Mesodermal cell (in vitro differentiated cells): ENCODE data around the gene INO80C.

Experiments used
- H3K27ac ChIP-seq: 2 replicates; pipeline ENCODE4 v1.7.0; 2013; ENCODE audit warnings: mild to moderate bottlenecking, low read depth, low read length, moderate library complexity; ENCODE audit not compliant: severe bottlenecking
- H3K36me3 ChIP-seq: 2 replicates; pipeline ENCODE4 v1.7.1; 2013; ENCODE audit warnings: mild to moderate bottlenecking, low read length, moderate library complexity; ENCODE audit not compliant: control insufficient read depth, insufficient read depth
- H3K4me1 ChIP-seq: one replicate; pipeline ENCODE4 v1.7.1; 2013; ENCODE audit warnings: mild to moderate bottlenecking, low read length; ENCODE audit not compliant: insufficient read depth, control insufficient read depth, poor library complexity, severe bottlenecking
- H3K4me3 ChIP-seq: 2 replicates; pipeline ENCODE4 v1.7.0; 2013; ENCODE audit warnings: low read length, control low read depth, mild to moderate bottlenecking; ENCODE audit not compliant: insufficient read depth, poor library complexity, severe bottlenecking; ENCODE audit errors: extremely low read depth
- H3K9me3 ChIP-seq: 2 replicates; pipeline ENCODE4 v1.7.1; 2013; ENCODE audit warnings: mild to moderate bottlenecking, low read length, moderate library complexity; ENCODE audit not compliant: control insufficient read depth
- WGBS, 2 experiments: methylation state at CpG; one replicate each; pipeline ENCODE4 v1.1.5; 2013; ENCODE audit warnings: missing lambda C conversion rate in 2 of 2; ENCODE audit not compliant: insufficient coverage in 2 of 2; 5-methylcytosine and 5-hydroxymethylcytosine counted together

Gene INO80C

GRCh38 chr18:35512761-35513160 lies 15.0 kb upstream of the INO80C start:
- H3K4me3 ChIP-seq, result no peak overlapping the region
- peaks cover 51% of the 10 kb centered on the region for H3K4me1 ChIP-seq
- no peaks in the 10 kb centered on the region for H3K9me3 ChIP-seq
- 83 to 100% methylated on average over 1 to 2 of the region's 2 CpGs for WGBS, 2 experiments
- no peak overlapping the region for H3K27ac ChIP-seq
- H3K36me3 ChIP-seq, result no peaks in the 10 kb centered on the region

GRCh38 chr18:35511833-35512232 lies 14.1 kb upstream of the INO80C start:
- H3K4me1 ChIP-seq, result peaks cover 46% of the 10 kb centered on the region
- no peaks in the 10 kb centered on the region for H3K9me3 ChIP-seq
- no CpG with 5 or more reads among the region's 1 CpG for WGBS, 2 experiments

GRCh38 chr18:35511428-35511827 lies 13.7 kb upstream of the INO80C start:
- Histone ChIP-seq H3K9me3 (no peaks in the 10 kb centered on the region), H3K36me3 (no peaks in the 10 kb centered on the region), H3K27ac (no peak overlapping the region), H3K4me3 (no peak overlapping the region), H3K4me1 (peaks cover 43% of the 10 kb centered on the region)
- 100% methylated on average over 1 of the region's 2 CpGs; no CpG with 5 or more reads in 1 of the 2 experiments for WGBS, 2 experiments

More at GRCh38 chr18:35511833-35512232, 14.1 kb upstream of the INO80C start:
- Histone ChIP-seq H3K27ac (no peak overlapping the region), H3K36me3 (no peaks in the 10 kb centered on the region), H3K4me3 (no peak overlapping the region)

GRCh38 chr18:35510076-35510651 lies 12.4 kb upstream of the INO80C start:
- Histone ChIP-seq H3K27ac (no peak overlapping the region), H3K9me3 (no peaks in the 10 kb centered on the region), H3K4me1 (peaks cover 30% of the 10 kb centered on the region), H3K36me3 (no peaks in the 10 kb centered on the region), H3K4me3 (no peak overlapping the region)
- 74 to 90% methylated on average over 3 of the region's 4 CpGs for WGBS, 2 experiments

GRCh38 chr18:35508746-35509338 lies 11.1 kb upstream of the INO80C start:
- Histone ChIP-seq H3K36me3 (no peaks in the 10 kb centered on the region), H3K9me3 (no peaks in the 10 kb centered on the region), H3K4me1 (peaks cover 19% of the 10 kb centered on the region), H3K27ac (peak overlapping the region; percentile 36), H3K4me3 (no peak overlapping the region)
- 54 to 71% methylated on average over 5 to 6 of the region's 6 CpGs for WGBS, 2 experiments

- Histone ChIP-seq H3K27ac (no peak overlapping the region), H3K36me3 (no peaks in the 10 kb centered on the region), H3K9me3 (no peaks in the 10 kb centered on the region), H3K4me3 (no peak overlapping the region), H3K4me1 (peaks cover 11% of the 10 kb centered on the region)
- 88 to 93% methylated on average over 3 to 4 of the region's 5 CpGs for WGBS, 2 experiments
Measured at GRCh38 chr18:35508030-35508429, 10.3 kb upstream of the INO80C start.

GRCh38 chr18:35507623-35508022 lies 9.9 kb upstream of the INO80C start:
- Histone ChIP-seq H3K4me1 (peaks cover 7% of the 10 kb centered on the region), H3K27ac (no peak overlapping the region), H3K36me3 (no peaks in the 10 kb centered on the region), H3K4me3 (no peak overlapping the region), H3K9me3 (no peaks in the 10 kb centered on the region)
- WGBS, 2 experiments, result 84 to 85% methylated on average over 2 to 3 of the region's 3 CpGs

GRCh38 chr18:35507192-35507591 lies 9.4 kb upstream of the INO80C start:
- 80 to 100% methylated on average over 1 to 3 of the region's 3 CpGs for WGBS, 2 experiments
- Histone ChIP-seq H3K36me3 (no peaks in the 10 kb centered on the region), H3K4me1 (peaks cover 4% of the 10 kb centered on the region), H3K4me3 (no peak overlapping the region), H3K9me3 (no peaks in the 10 kb centered on the region), H3K27ac (no peak overlapping the region)

GRCh38 chr18:35506024-35506712 lies 8.4 kb upstream of the INO80C start:
- Histone ChIP-seq H3K4me3 (no peak overlapping the region), H3K9me3 (no peaks in the 10 kb centered on the region), H3K27ac (no peak overlapping the region), H3K4me1 (peaks cover 7% of the 10 kb centered on the region), H3K36me3 (no peaks in the 10 kb centered on the region)
- 100% methylated on average over 4 of the region's 5 CpGs; no CpG with 5 or more reads in 1 of the 2 experiments for WGBS, 2 experiments

GRCh38 chr18:35504996-35505395 lies 7.2 kb upstream of the INO80C start:
- no peaks in the 10 kb centered on the region for H3K36me3 ChIP-seq
- H3K27ac ChIP-seq, result no peak overlapping the region
- H3K4me1 ChIP-seq, result peaks cover 7% of the 10 kb centered on the region
- no peak overlapping the region for H3K4me3 ChIP-seq
- WGBS, 2 experiments, result 79 to 83% methylated on average over 2 to 3 of the region's 4 CpGs
- H3K9me3 ChIP-seq, result no peaks in the 10 kb centered on the region

GRCh38 chr18:35502052-35502451 lies 4.3 kb upstream of the INO80C start:
- H3K36me3 ChIP-seq, result no peaks in the 10 kb centered on the region
- H3K4me1 ChIP-seq, result peaks cover 3% of the 10 kb centered on the region
- no peak overlapping the region for H3K27ac ChIP-seq
- H3K4me3 ChIP-seq, result no peak overlapping the region
- H3K9me3 ChIP-seq, result no peaks in the 10 kb centered on the region
- WGBS, 2 experiments, result 100% methylated on average over 2 to 3 of the region's 3 CpGs
